SK-N-SH (cell line): Measurements from ENCODE around the gene CEACAM8. TPM values are rescaled to one million over a fixed set of nuclear protein-coding genes. Genes with fewer than 3 reads are reported as not detected.

Source experiments
- CTCF ChIA-PET: fragments of 300-600, 350-600 bp; formaldehyde crosslinking; extraction: SDS; loops from one replicate; lab custom pipeline; 2021; lab: Yijun Ruan, JAX
- POLR2A ChIA-PET: fragments of 350-600 bp; sonication (Branson Sonifier 250); formaldehyde crosslinking; extraction: SDS; loops from one replicate; lab custom pipeline; 2020; ENCODE audit warnings: antibody characterized with exemption, inconsistent platforms; lab: Yijun Ruan, JAX
- DNase-seq: peaks from one replicate; pipeline ENCODE4 v3.0.0; 2012
- H2AFZ ChIP-seq: fragments of 200-600 bp; sonication (generic); 2 replicates; pipeline ENCODE4 v1.8.1; 2016; ENCODE audit warnings: antibody characterized with exemption, mild to moderate bottlenecking, low read depth
- H3F3A ChIP-seq: fragments of 200-600 bp; sonication (generic); replicated peaks from 2 replicates; pipeline ENCODE3; 2016; ENCODE audit warnings: antibody characterized with exemption, mild to moderate bottlenecking; ENCODE audit not compliant: insufficient read depth
- H3K27ac ChIP-seq, 2 experiments: fragments of 200-500 bp in 1 of 2; fragments of 200-600 bp in 1 of 2; sonication (Bioruptor generic) in 1 of 2; sonication (generic), shearing (Covaris generic) in 1 of 2; 2 replicates each; pipeline versions ENCODE4 v1.5.1 to v1.6.1; 2014 to 2016; ENCODE audit warnings: low read depth in 2 of 2, inconsistent platforms in 1 of 2, low read length in 1 of 2, mild to moderate bottlenecking in 1 of 2, mixed read lengths in 1 of 2
- H3K27me3 ChIP-seq: fragments of 200-600 bp; sonication (generic), shearing (Covaris generic); 2 replicates; pipeline ENCODE4 v1.6.1; 2016; ENCODE audit warnings: mixed run types; ENCODE audit not compliant: insufficient read depth
- H3K36me3 ChIP-seq, 2 experiments: fragments of 200-500 bp in 1 of 2; fragments of 200-600 bp in 1 of 2; sonication (Bioruptor generic) in 1 of 2; sonication (generic) in 1 of 2; replicated peaks in 1 of 2; 2 replicates each; pipeline versions ENCODE3 to v1.5.1; 2014 to 2016; ENCODE audit warnings: low read length in 1 of 2, mild to moderate bottlenecking in 1 of 2; ENCODE audit not compliant: insufficient read depth in 2 of 2, control insufficient read depth in 1 of 2
- H3K4me1 ChIP-seq, 2 experiments: fragments of 200-500 bp in 1 of 2; fragments of 200-600 bp in 1 of 2; sonication (Bioruptor generic) in 1 of 2; sonication (generic), shearing (Covaris generic) in 1 of 2; 2 replicates each; pipeline versions ENCODE4 v1.5.1 to v1.6.1; 2014 to 2016; ENCODE audit warnings: low read depth in 1 of 2, low read length in 1 of 2, mixed run types in 1 of 2; ENCODE audit not compliant: insufficient read depth in 2 of 2, control insufficient read depth in 1 of 2
- H3K4me2 ChIP-seq: fragments of 200-600 bp; sonication (generic), shearing (Covaris generic); 2 replicates; pipeline ENCODE4 v1.6.1; 2017; ENCODE audit warnings: mixed run types
- H3K4me3 ChIP-seq, 2 experiments: fragments of 200-500 bp in 1 of 2; fragments of 200-600 bp in 1 of 2; sonication (Bioruptor generic) in 1 of 2; sonication (generic), shearing (Covaris generic) in 1 of 2; 2 replicates each; pipeline versions ENCODE4 v1.5.1 to v1.8.1; 2014 to 2016; ENCODE audit warnings: low read depth in 2 of 2, inconsistent platforms in 1 of 2, low read length in 1 of 2, mild to moderate bottlenecking in 1 of 2, mixed read lengths in 1 of 2, moderate library complexity in 1 of 2
- H3K79me2 ChIP-seq: fragments of 200-600 bp; sonication (generic); 2 replicates; pipeline ENCODE4 v1.8.1; 2017; ENCODE audit warnings: mild to moderate bottlenecking; ENCODE audit not compliant: insufficient read depth
- H3K9ac ChIP-seq: fragments of 200-600 bp; sonication (generic); 2 replicates; pipeline ENCODE4 v1.6.1; 2017; ENCODE audit warnings: mixed run types
- H3K9me2 ChIP-seq: fragments of 200-600 bp; sonication (generic); 2 replicates; pipeline ENCODE4 v1.6.1; 2017; ENCODE audit warnings: mixed run types
- H3K9me3 ChIP-seq: fragments of 200-600 bp; sonication (generic); 2 replicates; pipeline ENCODE4 v1.6.1; 2017; ENCODE audit warnings: mixed run types, mild to moderate bottlenecking, moderate library complexity
- H4K20me1 ChIP-seq: fragments of 200-600 bp; sonication (generic); 2 replicates; pipeline ENCODE4 v1.6.1; 2017; ENCODE audit warnings: mild to moderate bottlenecking, mixed run types; ENCODE audit not compliant: insufficient read depth
- CHD2 ChIP-seq: fragments of 150-350 bp; IDR thresholded peaks from 2 replicates; pipeline ENCODE4 v1.6.1; 2018; ENCODE audit warnings: low read length; ENCODE audit not compliant: partially characterized antibody
- FOSL2 ChIP-seq: IDR thresholded peaks from 2 replicates; pipeline ENCODE4 v1.4.0; 2012; ENCODE audit warnings: low read depth, mild to moderate bottlenecking, moderate library complexity, borderline replicate concordance
- FOXJ3 ChIP-seq: sonication (generic); formaldehyde crosslinking; IDR thresholded peaks from 2 replicates; pipeline ENCODE4 v1.5.1; 2020; ENCODE audit warnings: mild to moderate bottlenecking, missing genetic modification reagents
- FOXM1 ChIP-seq: IDR thresholded peaks from 2 replicates; pipeline ENCODE4 v1.4.0; 2012; ENCODE audit warnings: low read depth, mild to moderate bottlenecking
- GABPA ChIP-seq: IDR thresholded peaks from 2 replicates; pipeline ENCODE4 v1.4.0; 2012; ENCODE audit warnings: low read depth, mild to moderate bottlenecking
- GATA2 ChIP-seq: sonication (generic); formaldehyde crosslinking; IDR thresholded peaks from 2 replicates; pipeline ENCODE4 v1.5.0; 2020; ENCODE audit warnings: mild to moderate bottlenecking, missing genetic modification reagents
- MAX ChIP-seq: IDR thresholded peaks from 2 replicates; pipeline ENCODE4 v1.4.0; 2012; ENCODE audit warnings: low read depth
- MEF2A ChIP-seq: IDR thresholded peaks from 2 replicates; pipeline ENCODE4 v1.4.0; 2012; ENCODE audit warnings: low read depth, borderline replicate concordance
- NRF1 ChIP-seq: IDR thresholded peaks from 2 replicates; pipeline ENCODE4 v1.6.1; 2012; ENCODE audit warnings: low read depth, mild to moderate bottlenecking, low read length
- POLR2AphosphoS5 ChIP-seq: IDR thresholded peaks from 2 replicates; pipeline ENCODE4 v1.6.1; 2012; ENCODE audit warnings: low read depth, low read length
- TAF1 ChIP-seq: IDR thresholded peaks from 2 replicates; pipeline ENCODE4 v1.6.1; 2012; ENCODE audit warnings: low read depth, mild to moderate bottlenecking, low read length, moderate library complexity, borderline replicate concordance
- TCF12 ChIP-seq: IDR thresholded peaks from 2 replicates; pipeline ENCODE4 v1.4.0; 2012
- TEAD4 ChIP-seq: IDR thresholded peaks from 2 replicates; pipeline ENCODE4 v1.4.0; 2012; ENCODE audit warnings: mild to moderate bottlenecking, borderline replicate concordance; ENCODE audit not compliant: insufficient read depth
- USF1 ChIP-seq: IDR thresholded peaks from 2 replicates; pipeline ENCODE4 v1.4.0; 2012; ENCODE audit warnings: low read depth, borderline replicate concordance
- WGBS: methylation state at CpG from one replicate; pipeline ENCODE4 v1.1.6; 2017; ENCODE audit warnings: low lambda C conversion rate; 5-methylcytosine and 5-hydroxymethylcytosine counted together
- polyA plus RNA-seq, 3 experiments: library from polyadenylated mRNA; depleted of rRNA; stranded (reverse); fragments of >200 nt; gene quantifications; 2 replicates each; pipeline ENCODE4 v1.2.3, GENCODE V29; 2012
- TF ChIP-seq, protein P1 (sequence below): IDR thresholded peaks from 2 replicates; pipeline ENCODE4 v1.6.1; 2012; ENCODE audit warnings: mild to moderate bottlenecking, low read depth, low read length, moderate library complexity
- TF ChIP-seq, protein P2 (sequence below): fragments of 150-350 bp; IDR thresholded peaks from 2 replicates; pipeline ENCODE4 v1.6.1; 2017; ENCODE audit warnings: antibody characterized with exemption, low read length, low read depth, borderline replicate concordance

The CEACAM8 gene
- polyA plus RNA-seq, 1 of the 3 experiments (the other 2 are of a cell fraction): not detected

DNA sequence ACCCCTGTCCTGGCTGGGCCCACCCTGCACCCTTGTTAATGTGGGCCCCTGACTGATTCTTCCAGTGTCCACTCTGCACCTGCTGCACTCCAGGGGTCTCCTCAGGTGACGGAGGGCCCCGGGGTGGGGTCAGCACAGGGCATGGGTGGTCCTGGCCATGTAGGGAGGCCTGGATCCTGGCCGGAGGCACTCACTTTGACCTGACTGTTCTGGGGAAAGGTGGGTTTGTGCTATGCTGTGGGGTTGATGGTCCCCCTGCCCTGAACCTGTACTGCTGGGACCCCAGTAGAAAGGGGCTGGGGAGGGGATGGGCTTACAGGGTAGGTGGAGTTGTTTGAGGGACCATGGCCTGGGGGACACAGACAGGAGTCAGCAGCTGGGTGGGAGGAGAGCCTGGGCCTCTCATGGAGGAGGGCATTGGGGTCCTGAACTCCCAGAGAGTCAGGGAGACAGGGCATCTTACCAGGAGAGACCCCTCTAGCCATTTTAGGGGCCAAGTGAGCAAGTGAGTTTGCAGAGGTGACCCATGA, 40.6 kb downstream of the CEACAM8 start:
- Histone ChIP-seq H2AFZ (no peak overlapping the region), H3K36me3 (no peaks in the 10 kb centered on the region), H3K27ac (no peak overlapping the region), H3K4me2 (no peak overlapping the region), H3K79me2 (no peaks in the 10 kb centered on the region), H3K9me3 (no peaks in the 10 kb centered on the region), H4K20me1 (no peaks in the 10 kb centered on the region), H3K9ac (no peak overlapping the region), H3K4me1 (no peaks in the 10 kb centered on the region), H3K4me3 (no peak overlapping the region), H3F3A (no peaks in the 10 kb centered on the region), H3K27me3 (peaks cover 7% of the 10 kb centered on the region; the same call in 1 of the 2 replicates), H3K9me2 (no peaks in the 10 kb centered on the region)
- TF ChIP-seq POLR2AphosphoS5 (no peak), GABPA (no peak), GATA2 (CRISPR knock-in tag) (no peak), USF1 (no peak), TCF12 (no peak), CHD2 (no peak), TEAD4 (no peak), MAX (no peak), FOSL2 (no peak), FOXM1 (no peak), FOXJ3 (no peak), NRF1 (no peak), TAF1 (no peak), MEF2A (no peak)
- TF ChIP-seq, protein P1, sequence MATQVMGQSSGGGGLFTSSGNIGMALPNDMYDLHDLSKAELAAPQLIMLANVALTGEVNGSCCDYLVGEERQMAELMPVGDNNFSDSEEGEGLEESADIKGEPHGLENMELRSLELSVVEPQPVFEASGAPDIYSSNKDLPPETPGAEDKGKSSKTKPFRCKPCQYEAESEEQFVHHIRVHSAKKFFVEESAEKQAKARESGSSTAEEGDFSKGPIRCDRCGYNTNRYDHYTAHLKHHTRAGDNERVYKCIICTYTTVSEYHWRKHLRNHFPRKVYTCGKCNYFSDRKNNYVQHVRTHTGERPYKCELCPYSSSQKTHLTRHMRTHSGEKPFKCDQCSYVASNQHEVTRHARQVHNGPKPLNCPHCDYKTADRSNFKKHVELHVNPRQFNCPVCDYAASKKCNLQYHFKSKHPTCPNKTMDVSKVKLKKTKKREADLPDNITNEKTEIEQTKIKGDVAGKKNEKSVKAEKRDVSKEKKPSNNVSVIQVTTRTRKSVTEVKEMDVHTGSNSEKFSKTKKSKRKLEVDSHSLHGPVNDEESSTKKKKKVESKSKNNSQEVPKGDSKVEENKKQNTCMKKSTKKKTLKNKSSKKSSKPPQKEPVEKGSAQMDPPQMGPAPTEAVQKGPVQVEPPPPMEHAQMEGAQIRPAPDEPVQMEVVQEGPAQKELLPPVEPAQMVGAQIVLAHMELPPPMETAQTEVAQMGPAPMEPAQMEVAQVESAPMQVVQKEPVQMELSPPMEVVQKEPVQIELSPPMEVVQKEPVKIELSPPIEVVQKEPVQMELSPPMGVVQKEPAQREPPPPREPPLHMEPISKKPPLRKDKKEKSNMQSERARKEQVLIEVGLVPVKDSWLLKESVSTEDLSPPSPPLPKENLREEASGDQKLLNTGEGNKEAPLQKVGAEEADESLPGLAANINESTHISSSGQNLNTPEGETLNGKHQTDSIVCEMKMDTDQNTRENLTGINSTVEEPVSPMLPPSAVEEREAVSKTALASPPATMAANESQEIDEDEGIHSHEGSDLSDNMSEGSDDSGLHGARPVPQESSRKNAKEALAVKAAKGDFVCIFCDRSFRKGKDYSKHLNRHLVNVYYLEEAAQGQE: no peak
- TF ChIP-seq, protein P2, sequence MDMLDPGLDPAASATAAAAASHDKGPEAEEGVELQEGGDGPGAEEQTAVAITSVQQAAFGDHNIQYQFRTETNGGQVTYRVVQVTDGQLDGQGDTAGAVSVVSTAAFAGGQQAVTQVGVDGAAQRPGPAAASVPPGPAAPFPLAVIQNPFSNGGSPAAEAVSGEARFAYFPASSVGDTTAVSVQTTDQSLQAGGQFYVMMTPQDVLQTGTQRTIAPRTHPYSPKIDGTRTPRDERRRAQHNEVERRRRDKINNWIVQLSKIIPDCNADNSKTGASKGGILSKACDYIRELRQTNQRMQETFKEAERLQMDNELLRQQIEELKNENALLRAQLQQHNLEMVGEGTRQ: no peak
- ChIA-PET CTCF (interaction anchor here (1.0 to 1.9 kb wide), 3 partner anchors 9 to 26 kb away, joined by 3 to 4 read pairs (median 3); partner anchors contain the start of gene CEACAM1), POLR2A (no interaction called here)
- WGBS: 18% methylated on average over 3 of the region's 3 CpGs
- no peak for DNase-seq
